ENCODE results near the gene ZNF18. TPM values are rescaled to one million over a fixed set of nuclear protein-coding genes. Genes with fewer than 3 reads are reported as not detected.
"Not testable (repeated sequence)": the region's sequence is repeated elsewhere in the genome, so short reads cannot be mapped to it uniquely, and the experiment has no call there.

Gene ZNF18
- total RNA-seq, 5 donors from 2014 or later (not counting 1 experiment from before 2014, with no cell fraction given) = 12.8 to 14.7 (median 13.8) TPM

- H3K4me1 Mint-ChIP-seq, POLR2A ChIA-PET, H3K27me3 Mint-ChIP-seq: not testable (repeated sequence)
Observed at GRCh38 chr17:11943086-11943485, 54.2 kb downstream of the ZNF18 start.

GRCh38 chr17:11940904-11941303 is 56.4 kb downstream of the ZNF18 start:
- H3K27ac ChIP-seq (ENCODE audit: low read length) = no peak overlapping the region
- no peaks in the 10 kb centered on the region for H3K4me1 ChIP-seq (ENCODE audit: control insufficient read depth in 1 of 2, extremely low read depth in 1 of 2, insufficient read depth in 2 of 2, low read length in 2 of 2)
- H3K36me3 ChIP-seq (ENCODE audit: control insufficient read depth in 2 of 2, extremely low read depth in 1 of 2, insufficient read depth in 1 of 2, low read length in 1 of 2) = no peaks in the 10 kb centered on the region
- Mint-ChIP-seq H3K27me3 (peaks cover 5 to 10% of the 10 kb centered on the region in 2 donors), H3K36me3 (no peaks in the 10 kb centered on the region), H3K9me3 (no peaks in the 10 kb centered on the region), H3K27ac (no peak overlapping the region), H3K4me3 (no peak overlapping the region), H3K4me1 (no peaks in the 10 kb centered on the region)
- WGBS (ENCODE audit: insufficient coverage) = 62% methylated on average over 2 of the region's 2 CpGs
- no peaks in the 10 kb centered on the region for H3K9me3 ChIP-seq
- no peak overlapping the region for H3K4me3 ChIP-seq (ENCODE audit: control insufficient read depth in 1 of 2, extremely low read depth in 1 of 2, low read length in 1 of 2)
- H3K27me3 ChIP-seq (replicated peaks in 1 of 2; ENCODE audit: control insufficient read depth in 2 of 2, extremely low read depth in 1 of 2, insufficient read depth in 2 of 2, low read length in 1 of 2) = no peaks in the 10 kb centered on the region
- ChIA-PET POLR2A (no interaction called here), CTCF (no interaction called here)
- no peak for ATAC-seq (replicated peaks in 1 of 4)
- no peak for DNase-seq

More at GRCh38 chr17:11943086-11943485, 54.2 kb downstream of the ZNF18 start:
- H3K9me3 Mint-ChIP-seq; H3K36me3 ChIP-seq (ENCODE audit: control insufficient read depth in 2 of 2, extremely low read depth in 1 of 2, insufficient read depth in 1 of 2, low read length in 1 of 2); H3K4me3 Mint-ChIP-seq; CTCF ChIA-PET; H3K9me3 ChIP-seq; H3K27ac Mint-ChIP-seq; H3K27me3 ChIP-seq (replicated peaks in 1 of 2; ENCODE audit: control insufficient read depth in 2 of 2, extremely low read depth in 1 of 2, insufficient read depth in 2 of 2, low read length in 1 of 2); H3K4me3 ChIP-seq (ENCODE audit: control insufficient read depth in 1 of 2, extremely low read depth in 1 of 2, low read length in 1 of 2); ATAC-seq (replicated peaks in 1 of 4); H3K27ac ChIP-seq (ENCODE audit: low read length); H3K4me1 ChIP-seq (ENCODE audit: control insufficient read depth in 1 of 2, extremely low read depth in 1 of 2, insufficient read depth in 2 of 2, low read length in 2 of 2); DNase-seq; H3K36me3 Mint-ChIP-seq: not testable (repeated sequence)
- 91% methylated on average over 6 of the region's 11 CpGs for WGBS (ENCODE audit: insufficient coverage)

DNA sequence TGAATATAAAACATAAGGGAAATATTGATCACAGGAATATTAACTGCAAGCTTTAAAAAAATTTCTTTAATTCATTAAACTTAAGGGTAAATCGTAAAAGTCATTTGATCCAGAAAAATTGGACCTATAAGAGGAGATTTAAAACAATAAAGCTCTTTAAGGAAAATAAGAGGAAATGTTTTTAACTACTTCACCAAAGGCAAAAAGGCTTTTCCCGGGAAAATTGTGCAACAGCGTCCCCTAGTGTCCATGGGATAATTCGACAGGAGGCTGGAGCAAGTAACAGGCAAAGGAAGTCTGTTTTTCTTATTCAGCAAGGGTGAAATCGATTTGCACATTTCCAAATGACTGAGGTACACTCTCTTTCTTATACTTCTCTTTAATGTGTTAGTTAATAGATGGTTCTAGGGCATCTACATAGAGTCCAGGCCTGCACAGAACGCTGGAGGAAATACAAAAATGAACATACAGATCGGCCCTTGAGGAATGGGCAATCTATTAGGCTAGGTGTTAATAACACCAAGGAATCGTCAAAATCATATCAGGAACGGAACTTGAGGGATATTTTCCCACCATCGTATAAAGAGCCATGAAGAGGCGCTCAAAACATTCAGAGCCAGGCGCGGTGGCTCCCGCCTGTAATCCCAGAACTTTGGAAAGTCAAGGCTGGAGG is 61.4 kb downstream of the ZNF18 start:
- no CpG with 5 or more reads among the region's 14 CpGs for WGBS (ENCODE audit: insufficient coverage)
- H3K27me3 Mint-ChIP-seq = peaks cover 5 to 9% of the 10 kb centered on the region in 2 donors
- DNase-seq = no peak
- H3K4me1 ChIP-seq (ENCODE audit: control insufficient read depth in 1 of 2, extremely low read depth in 1 of 2, insufficient read depth in 2 of 2, low read length in 2 of 2) = no peaks in the 10 kb centered on the region
- H3K27me3 ChIP-seq (replicated peaks in 1 of 2; ENCODE audit: control insufficient read depth in 2 of 2, extremely low read depth in 1 of 2, insufficient read depth in 2 of 2, low read length in 1 of 2) = no peaks in the 10 kb centered on the region
- H3K27ac ChIP-seq (ENCODE audit: low read length) = no peak overlapping the region
- H3K36me3 Mint-ChIP-seq = no peaks in the 10 kb centered on the region
- no peaks in the 10 kb centered on the region for H3K9me3 ChIP-seq
- H3K4me3 ChIP-seq (ENCODE audit: control insufficient read depth in 1 of 2, extremely low read depth in 1 of 2, low read length in 1 of 2) = no peak overlapping the region
- ATAC-seq (replicated peaks in 1 of 4) = no peak
- no peaks in the 10 kb centered on the region for H3K9me3 Mint-ChIP-seq
- CTCF ChIA-PET = interaction anchor here in 1 of 2 donors (0.7 kb wide), 1 partner anchor 370 kb away, joined by 3 read pairs; no protein-coding TSS in a partner anchor
- no peak overlapping the region for H3K4me3 Mint-ChIP-seq
- POLR2A ChIA-PET = no interaction called here
- H3K36me3 ChIP-seq (ENCODE audit: control insufficient read depth in 2 of 2, extremely low read depth in 1 of 2, insufficient read depth in 1 of 2, low read length in 1 of 2) = no peaks in the 10 kb centered on the region
- H3K4me1 Mint-ChIP-seq = no peaks in the 10 kb centered on the region
- no peak overlapping the region for H3K27ac Mint-ChIP-seq

DNA sequence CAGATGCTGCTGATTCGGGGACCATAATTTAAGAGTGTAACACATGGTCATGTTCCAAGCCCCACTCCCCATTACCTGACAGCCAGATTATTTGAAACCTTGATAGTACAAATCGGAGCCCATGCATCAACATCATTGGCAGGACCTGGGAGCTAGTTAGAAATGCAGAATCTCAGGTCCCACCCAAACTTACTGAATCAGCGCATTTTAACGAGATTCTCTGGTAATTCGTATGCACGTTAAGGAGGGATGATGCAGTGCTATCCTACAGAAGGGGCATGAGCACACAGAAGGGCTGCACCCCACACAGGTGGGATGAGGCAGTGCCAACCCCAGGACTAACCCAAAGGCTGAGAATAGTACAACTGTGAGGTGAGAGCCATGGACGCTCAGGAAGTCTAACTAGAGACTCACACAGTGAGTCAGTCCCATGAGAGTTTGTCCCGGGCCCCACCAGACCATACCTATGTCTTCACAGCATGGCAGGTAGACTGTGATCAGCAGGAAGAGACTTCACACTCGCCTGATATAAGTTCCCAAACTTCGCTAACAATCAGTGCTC is 64.9 kb downstream of the ZNF18 start:
- Mint-ChIP-seq H3K27ac (no peak overlapping the region), H3K27me3 (peaks cover 8% of the 10 kb centered on the region in 2 donors), H3K4me3 (no peak overlapping the region), H3K36me3 (no peaks in the 10 kb centered on the region), H3K4me1 (no peaks in the 10 kb centered on the region), H3K9me3 (peaks cover 0 to 2% (median 0%) of the 10 kb centered on the region in 3 donors)
- H3K27ac ChIP-seq (ENCODE audit: low read length) = no peak overlapping the region
- WGBS (ENCODE audit: insufficient coverage) = 84% methylated on average over 7 of the region's 10 CpGs
- H3K4me1 ChIP-seq (ENCODE audit: control insufficient read depth in 1 of 2, extremely low read depth in 1 of 2, insufficient read depth in 2 of 2, low read length in 2 of 2) = no peaks in the 10 kb centered on the region
- CTCF ChIA-PET = no interaction called here
- ATAC-seq (replicated peaks in 1 of 4) = no peak
- no peak overlapping the region for H3K4me3 ChIP-seq (ENCODE audit: control insufficient read depth in 1 of 2, extremely low read depth in 1 of 2, low read length in 1 of 2)
- no peaks in the 10 kb centered on the region for H3K36me3 ChIP-seq (ENCODE audit: control insufficient read depth in 2 of 2, extremely low read depth in 1 of 2, insufficient read depth in 1 of 2, low read length in 1 of 2)
- no peaks in the 10 kb centered on the region for H3K9me3 ChIP-seq
- POLR2A ChIA-PET = no interaction called here
- H3K27me3 ChIP-seq (replicated peaks in 1 of 2; ENCODE audit: control insufficient read depth in 2 of 2, extremely low read depth in 1 of 2, insufficient read depth in 2 of 2, low read length in 1 of 2) = no peaks in the 10 kb centered on the region
- DNase-seq = no peak

DNA sequence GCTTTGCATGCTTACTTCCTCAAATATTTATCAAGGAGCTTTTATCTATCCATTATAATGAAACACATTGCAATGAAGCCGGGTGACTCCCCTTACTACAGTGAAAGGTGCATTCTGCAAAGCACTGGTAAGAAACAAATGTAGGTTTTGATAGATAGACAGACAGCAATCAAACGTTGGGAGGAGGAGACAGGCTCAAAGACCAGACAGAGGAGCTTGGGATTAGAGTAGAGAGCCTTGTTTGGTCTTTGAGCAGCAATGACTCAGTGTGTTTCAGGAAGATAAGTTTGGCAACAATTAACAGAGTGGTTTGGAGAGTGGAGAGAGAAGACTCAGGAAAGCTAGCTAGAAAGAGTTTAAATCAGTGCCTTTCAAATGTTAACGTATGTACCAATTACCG is 68.8 kb downstream of the ZNF18 start:
- Mint-ChIP-seq H3K36me3 (no peaks in the 10 kb centered on the region), H3K9me3 (peaks cover 0 to 6% (median 0%) of the 10 kb centered on the region in 3 donors), H3K27me3 (peaks cover 6 to 12% of the 10 kb centered on the region in 2 donors), H3K4me1 (no peaks in the 10 kb centered on the region), H3K4me3 (no peak overlapping the region), H3K27ac (no peak overlapping the region)
- POLR2A ChIA-PET = no interaction called here
- WGBS (ENCODE audit: insufficient coverage) = 13% methylated on average over 1 of the region's 4 CpGs
- CTCF ChIA-PET = no interaction called here
- Histone ChIP-seq H3K27me3 (replicated peaks in 1 of 2; ENCODE audit: control insufficient read depth in 2 of 2, extremely low read depth in 1 of 2, insufficient read depth in 2 of 2, low read length in 1 of 2) (no peaks in the 10 kb centered on the region), H3K4me3 (ENCODE audit: control insufficient read depth in 1 of 2, extremely low read depth in 1 of 2, low read length in 1 of 2) (no peak overlapping the region), H3K9me3 (no peaks in the 10 kb centered on the region), H3K36me3 (ENCODE audit: control insufficient read depth in 2 of 2, extremely low read depth in 1 of 2, insufficient read depth in 1 of 2, low read length in 1 of 2) (no peaks in the 10 kb centered on the region), H3K27ac (ENCODE audit: low read length) (no peak overlapping the region), H3K4me1 (ENCODE audit: control insufficient read depth in 1 of 2, extremely low read depth in 1 of 2, insufficient read depth in 2 of 2, low read length in 2 of 2) (no peaks in the 10 kb centered on the region)
- ATAC-seq (replicated peaks in 1 of 4) (no peak), DNase-seq (no peak)

Other genes with a start within 250 kb of the ZNF18 start
- 10 to 100 TPM; 29.4 to 34.6 (median 33.6) TPM for gene MAP2K4, start 23.4 kb upstream of the ZNF18 start, total RNA-seq

Measured in T-cell (primary cell).